Tibial nerve (tissue), 4 donors: ENCODE results near the gene PCMT1. TPM values are rescaled to one million over a fixed set of nuclear protein-coding genes. Genes with fewer than 3 reads are reported as not detected.

Source experiments
- DNase-seq, 2 donors: peaks; one replicate each; pipeline ENCODE4 v3.0.0-alpha.2; 2019; ENCODE audit warnings: low spot score in 2 of 2
- H3K27ac ChIP-seq, 4 donors: fragments of 200-600 bp; sonication (generic) in 3 of 4; one replicate each; pipeline ENCODE4 v1.5.1; 2017 to 2019; ENCODE audit warnings: mild to moderate bottlenecking in 1 of 4
- H3K27me3 ChIP-seq, 2 donors: fragments of 200-600 bp; sonication (generic) in 1 of 2; one replicate each; pipeline versions ENCODE4 v1.5.1 to v1.6.0; 2017 to 2019
- H3K36me3 ChIP-seq, 3 donors: fragments of 200-600 bp; sonication (generic); one replicate each; pipeline ENCODE4 v1.5.1; 2018 to 2019
- H3K4me1 ChIP-seq, 4 donors: fragments of 200-600 bp; sonication (generic) in 3 of 4; one replicate each; pipeline ENCODE4 v1.5.1; 2017 to 2019
- H3K4me3 ChIP-seq, 4 donors: fragments of 200-600 bp; sonication (generic) in 3 of 4; one replicate each; pipeline ENCODE4 v1.5.1; 2017 to 2019; ENCODE audit warnings: mild to moderate bottlenecking in 1 of 4, moderate library complexity in 1 of 4
- H3K9me3 ChIP-seq, 4 donors: fragments of 200-600 bp; sonication (generic) in 3 of 4; one replicate each; pipeline ENCODE4 v1.5.1; 2017 to 2019
- EP300 ChIP-seq, 2 donors: sonication (generic); formaldehyde crosslinking; IDR thresholded peaks; one replicate each; pipeline ENCODE4 v1.6.1; 2017; ENCODE audit warnings: antibody characterized with exemption in 2 of 2, mild to moderate bottlenecking in 1 of 2
- POLR2A ChIP-seq, 2 donors: fragments of 450-650 bp; IDR thresholded peaks; one replicate each; pipeline ENCODE4 v1.6.1; 2017; ENCODE audit warnings: antibody characterized with exemption in 2 of 2, mild to moderate bottlenecking in 2 of 2, moderate library complexity in 2 of 2
- WGBS, 2 donors: methylation state at CpG; one replicate each; pipeline ENCODE4 v1.1.5; 2018; 5-methylcytosine and 5-hydroxymethylcytosine counted together
- total RNA-seq, 4 donors: library from RNA; depleted of rRNA; stranded (reverse); fragments of >200 nt; gene quantifications; one replicate each; pipeline ENCODE4 v1.1.0, GENCODE V29; 2016
- TF ChIP-seq, protein P1 (sequence below), 5 experiments: fragments of 200-600 bp in 3 of 5; fragments of 450-650 bp in 2 of 5; sonication (generic) in 3 of 5; IDR thresholded peaks; one replicate each; pipeline ENCODE4 v1.5.1; 2016 to 2019; ENCODE audit warnings: antibody characterized with exemption in 5 of 5, mild to moderate bottlenecking in 3 of 5, moderate library complexity in 2 of 5

PCMT1 gene
- total RNA-seq, 4 donors from 2014 or later: 85.0 to 135 (median 88.5) TPM

DNA sequence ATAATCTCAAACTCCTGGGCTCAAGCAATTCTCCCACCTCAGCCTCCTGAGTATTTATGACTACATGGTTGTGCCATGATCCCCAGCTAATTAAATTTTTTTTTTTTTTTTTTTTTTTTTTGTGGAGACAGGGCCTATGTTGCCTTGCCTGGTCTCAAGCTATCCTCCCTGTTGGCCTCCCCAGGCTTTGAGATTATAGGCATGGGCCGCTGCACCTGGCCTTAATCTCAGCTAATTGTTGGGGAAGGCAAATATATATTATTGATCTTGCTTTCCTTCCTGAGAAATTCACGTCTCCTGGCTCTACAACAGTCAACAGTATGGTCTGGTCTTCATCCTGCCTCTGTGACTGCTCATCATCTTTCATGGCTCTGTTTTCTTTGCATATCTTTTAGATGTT is 20.1 kb downstream of the PCMT1 start:
- TF ChIP-seq, protein P1, sequence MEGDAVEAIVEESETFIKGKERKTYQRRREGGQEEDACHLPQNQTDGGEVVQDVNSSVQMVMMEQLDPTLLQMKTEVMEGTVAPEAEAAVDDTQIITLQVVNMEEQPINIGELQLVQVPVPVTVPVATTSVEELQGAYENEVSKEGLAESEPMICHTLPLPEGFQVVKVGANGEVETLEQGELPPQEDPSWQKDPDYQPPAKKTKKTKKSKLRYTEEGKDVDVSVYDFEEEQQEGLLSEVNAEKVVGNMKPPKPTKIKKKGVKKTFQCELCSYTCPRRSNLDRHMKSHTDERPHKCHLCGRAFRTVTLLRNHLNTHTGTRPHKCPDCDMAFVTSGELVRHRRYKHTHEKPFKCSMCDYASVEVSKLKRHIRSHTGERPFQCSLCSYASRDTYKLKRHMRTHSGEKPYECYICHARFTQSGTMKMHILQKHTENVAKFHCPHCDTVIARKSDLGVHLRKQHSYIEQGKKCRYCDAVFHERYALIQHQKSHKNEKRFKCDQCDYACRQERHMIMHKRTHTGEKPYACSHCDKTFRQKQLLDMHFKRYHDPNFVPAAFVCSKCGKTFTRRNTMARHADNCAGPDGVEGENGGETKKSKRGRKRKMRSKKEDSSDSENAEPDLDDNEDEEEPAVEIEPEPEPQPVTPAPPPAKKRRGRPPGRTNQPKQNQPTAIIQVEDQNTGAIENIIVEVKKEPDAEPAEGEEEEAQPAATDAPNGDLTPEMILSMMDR (IDR thresholded peaks at IDR 0.05): no peak
- TF ChIP-seq EP300 (IDR thresholded peaks at IDR 0.05) (no peak), POLR2A (IDR thresholded peaks at IDR 0.05) (no peak)
- H3K27me3 ChIP-seq: no peaks in the 10 kb centered on the region
- no peak overlapping the region for H3K4me3 ChIP-seq
- DNase-seq: no peak
- no peak overlapping the region for H3K27ac ChIP-seq
- H3K36me3 ChIP-seq: peaks cover 0 to 70% (median 0%) of the 10 kb centered on the region in 3 donors
- peaks cover 0 to 12% (median 4%) of the 10 kb centered on the region in 4 donors for H3K9me3 ChIP-seq
- peaks cover 0 to 7% (median 0%) of the 10 kb centered on the region in 4 donors for H3K4me1 ChIP-seq
- WGBS, 2 donors: 92 to 94% methylated on average over 2 of the region's 2 CpGs

DNA sequence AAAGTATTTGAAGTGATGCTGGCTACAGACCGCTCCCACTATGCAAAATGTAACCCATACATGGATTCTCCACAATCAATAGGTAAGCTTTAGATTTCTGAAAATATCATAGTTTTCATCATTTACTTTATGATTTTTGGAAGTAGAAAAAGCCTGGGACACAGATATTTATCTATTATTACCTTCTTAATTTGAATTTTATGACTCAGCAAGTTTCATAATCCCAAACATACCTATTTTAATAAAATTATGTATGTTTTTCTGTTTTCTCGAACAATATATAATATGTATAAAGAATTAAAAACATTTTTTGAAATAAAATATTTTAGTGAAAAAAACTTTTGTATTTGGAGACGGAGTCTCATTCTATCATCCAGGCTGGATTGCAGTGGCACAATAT is 21.6 kb downstream of the PCMT1 start:
- Histone ChIP-seq H3K27ac (no peak overlapping the region), H3K9me3 (peaks cover 0 to 5% (median 2%) of the 10 kb centered on the region in 4 donors), H3K27me3 (no peaks in the 10 kb centered on the region), H3K4me1 (peaks cover 0 to 7% (median 0%) of the 10 kb centered on the region in 4 donors), H3K4me3 (no peak overlapping the region), H3K36me3 (peaks cover 0 to 77% (median 0%) of the 10 kb centered on the region in 3 donors)
- TF ChIP-seq POLR2A (IDR thresholded peaks at IDR 0.05) (no peak), EP300 (IDR thresholded peaks at IDR 0.05) (no peak)
- TF ChIP-seq, protein P1 (IDR thresholded peaks at IDR 0.05): no peak
- no peak for DNase-seq
- WGBS, 2 donors: 96 to 99% methylated on average over 3 of the region's 3 CpGs

DNA sequence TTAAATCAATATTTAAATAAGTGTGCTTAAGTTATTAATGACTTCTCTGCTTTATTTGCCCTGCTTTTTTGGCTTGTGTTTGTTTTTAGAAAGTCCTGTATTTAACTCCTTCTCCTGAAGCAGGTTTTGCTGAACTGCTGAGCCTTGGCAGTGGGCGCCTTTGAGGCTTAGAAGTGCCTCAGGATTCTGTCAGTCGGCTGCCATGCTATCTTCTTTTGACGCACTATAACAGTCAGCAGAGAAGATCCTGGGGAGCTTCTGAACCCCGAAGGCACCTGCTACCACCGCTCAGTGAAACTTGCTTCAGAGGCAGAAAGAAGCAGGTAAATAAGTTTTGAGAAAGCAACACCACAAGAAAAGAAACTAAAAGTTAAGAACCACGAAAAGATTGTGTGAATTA is 22.4 kb downstream of the PCMT1 start:
- 94 to 95% methylated on average over 6 of the region's 6 CpGs for WGBS, 2 donors
- DNase-seq: no peak
- Histone ChIP-seq H3K36me3 (peaks cover 0 to 76% (median 0%) of the 10 kb centered on the region in 3 donors), H3K27ac (no peak overlapping the region), H3K4me1 (peaks cover 0 to 2% (median 0%) of the 10 kb centered on the region in 4 donors), H3K4me3 (no peak overlapping the region), H3K27me3 (no peaks in the 10 kb centered on the region), H3K9me3 (no peaks in the 10 kb centered on the region)
- no peak for TF ChIP-seq POLR2A (IDR thresholded peaks at IDR 0.05)
- TF ChIP-seq, protein P1 (IDR thresholded peaks at IDR 0.05): no peak
- no peak for TF ChIP-seq EP300 (IDR thresholded peaks at IDR 0.05)

DNA sequence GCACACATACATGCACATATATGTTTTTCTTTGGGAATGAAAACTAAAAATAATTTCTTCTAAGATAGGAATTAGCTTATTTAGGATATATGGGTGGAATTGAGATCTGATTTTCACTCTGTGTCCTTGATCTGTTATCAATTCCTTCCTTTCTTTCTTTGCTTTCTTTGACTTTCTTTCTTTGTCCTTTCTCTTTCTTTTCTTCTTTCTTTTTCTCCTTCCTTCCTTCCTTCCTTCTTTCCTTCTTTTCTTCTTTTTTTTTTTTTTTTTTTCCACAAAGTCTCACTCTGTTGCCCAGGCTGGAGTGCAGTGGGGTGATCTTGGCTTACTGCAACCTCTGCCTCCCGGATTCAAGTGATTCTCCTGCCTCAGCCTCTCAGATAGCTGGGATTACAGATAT is 28.1 kb downstream of the PCMT1 start:
- DNase-seq: no peak
- no peaks in the 10 kb centered on the region for H3K9me3 ChIP-seq
- H3K4me1 ChIP-seq: no peaks in the 10 kb centered on the region
- H3K27ac ChIP-seq: no peak overlapping the region
- TF ChIP-seq, protein P1 (IDR thresholded peaks at IDR 0.05): no peak
- TF ChIP-seq POLR2A (IDR thresholded peaks at IDR 0.05) (no peak), EP300 (IDR thresholded peaks at IDR 0.05) (no peak)
- 100% methylated on average over 1 of the region's 1 CpG for WGBS, 2 donors
- no peaks in the 10 kb centered on the region for H3K27me3 ChIP-seq
- no peak overlapping the region for H3K4me3 ChIP-seq
- H3K36me3 ChIP-seq: peaks cover 0 to 65% (median 0%) of the 10 kb centered on the region in 3 donors

DNA sequence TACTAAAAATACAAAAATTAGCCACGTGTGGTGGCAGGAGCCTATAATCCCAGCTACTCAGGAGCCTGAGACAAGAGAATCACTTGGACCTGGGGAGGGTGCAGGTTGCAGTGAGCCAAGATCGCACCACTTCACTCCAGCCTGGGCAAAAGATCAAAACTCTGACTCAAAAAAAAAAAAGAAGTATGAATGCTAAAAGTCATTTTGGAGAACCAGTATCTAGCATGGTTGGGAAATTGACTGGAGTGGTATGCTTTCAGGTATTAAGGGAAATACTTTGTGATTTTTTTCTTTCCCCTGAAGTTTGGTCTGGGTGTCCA is 30.1 kb downstream of the PCMT1 start:
- no peak overlapping the region for H3K4me3 ChIP-seq
- H3K9me3 ChIP-seq: no peaks in the 10 kb centered on the region
- H3K27ac ChIP-seq: no peak overlapping the region
- no peak for DNase-seq
- H3K27me3 ChIP-seq: no peaks in the 10 kb centered on the region
- H3K36me3 ChIP-seq: peaks cover 0 to 56% (median 0%) of the 10 kb centered on the region in 3 donors
- WGBS, 2 donors: 48 to 91% methylated on average over 2 of the region's 2 CpGs
- TF ChIP-seq EP300 (IDR thresholded peaks at IDR 0.05): no peak
- TF ChIP-seq, protein P1 (IDR thresholded peaks at IDR 0.05): no peak
- H3K4me1 ChIP-seq: no peaks in the 10 kb centered on the region
